Measurements from ENCODE around the gene PDZD2. TPM values are rescaled to one million over a fixed set of nuclear protein-coding genes. Genes with fewer than 3 reads are reported as not detected.
"Not testable (repeated sequence)": the region's sequence is repeated elsewhere in the genome, so short reads cannot be mapped to it uniquely, and the experiment has no call there.

The PDZD2 gene
- total RNA-seq, 1 donor from 2014 or later, result 59.4 TPM

DNA sequence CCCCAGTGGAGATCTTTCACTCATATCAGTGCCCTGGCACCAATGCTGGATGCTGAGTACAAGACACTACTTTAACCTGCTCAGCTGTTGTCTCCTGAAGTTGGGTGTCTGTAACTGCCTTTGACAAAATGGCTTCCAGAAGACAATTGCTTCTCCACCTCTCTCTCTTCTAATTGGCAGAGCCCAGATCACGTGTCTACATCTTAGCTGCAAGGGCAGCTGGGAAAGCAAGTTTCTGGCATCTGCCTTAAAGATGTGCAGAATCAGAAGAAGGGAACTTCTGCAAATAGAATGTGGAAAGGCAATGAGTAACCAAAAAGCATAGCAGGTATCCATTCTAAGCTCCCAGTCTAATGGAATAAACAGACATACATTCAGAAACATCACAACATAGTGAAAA lies 81.1 kb downstream of the PDZD2 start:
- intact Hi-C loops (cut with DNase I), result no loop called here
- no peak for DNase-seq (ENCODE audit: missing footprints)
- peak; percentile 20 for ATAC-seq

DNA sequence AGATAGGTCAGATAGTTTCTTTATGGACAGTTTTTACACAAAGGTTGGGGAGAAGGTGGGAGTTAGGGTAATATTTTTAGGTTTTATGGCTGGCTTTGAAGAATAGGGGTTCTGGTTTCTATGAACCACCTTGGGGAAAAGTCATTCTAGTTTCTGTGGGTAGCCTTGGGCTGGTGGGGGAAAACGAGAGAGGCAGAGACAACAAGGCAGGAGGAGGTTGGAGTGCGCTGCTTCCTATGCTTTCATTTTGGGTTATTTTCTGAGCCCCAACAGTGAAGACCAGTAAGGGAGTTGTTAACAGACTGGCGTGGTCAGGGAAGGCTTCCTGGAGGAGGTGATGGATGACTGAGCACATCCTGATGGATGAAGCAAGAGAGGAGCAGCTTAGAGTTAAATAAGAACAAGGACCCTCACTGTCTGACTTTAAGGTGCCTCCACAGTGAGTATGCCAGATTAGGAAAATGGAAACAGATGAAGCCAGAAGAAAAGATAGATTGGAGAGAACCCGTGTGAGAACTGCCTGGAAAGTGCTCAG lies 81.9 kb downstream of the PDZD2 start:
- DNase-seq (ENCODE audit: missing footprints) (no peak), ATAC-seq (no peak)
- intact Hi-C loops (cut with DNase I), result no loop called here

DNA sequence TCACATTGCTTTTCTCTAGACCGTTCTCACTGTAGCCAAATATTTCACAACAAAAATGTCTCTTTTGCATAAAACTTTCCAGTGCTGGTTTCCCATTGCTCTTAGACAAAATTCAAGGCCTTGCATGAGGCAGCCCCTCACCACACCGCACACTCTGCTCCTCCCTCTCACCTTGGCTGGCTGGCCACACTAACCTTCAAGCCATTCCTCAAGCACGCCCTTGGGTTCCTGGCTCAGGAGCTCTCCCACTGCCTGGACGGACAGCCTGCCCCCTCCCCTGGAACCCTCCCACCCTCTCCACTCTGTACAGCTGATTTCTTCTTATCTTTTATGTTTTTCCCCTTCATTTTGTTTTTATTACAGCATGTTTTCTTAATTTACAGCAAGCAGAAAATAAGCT lies 83.2 kb downstream of the PDZD2 start:
- ATAC-seq, result peak; percentile 30
- DNase-seq (ENCODE audit: missing footprints), result no peak
- intact Hi-C loops (cut with DNase I), result no loop called here

DNA sequence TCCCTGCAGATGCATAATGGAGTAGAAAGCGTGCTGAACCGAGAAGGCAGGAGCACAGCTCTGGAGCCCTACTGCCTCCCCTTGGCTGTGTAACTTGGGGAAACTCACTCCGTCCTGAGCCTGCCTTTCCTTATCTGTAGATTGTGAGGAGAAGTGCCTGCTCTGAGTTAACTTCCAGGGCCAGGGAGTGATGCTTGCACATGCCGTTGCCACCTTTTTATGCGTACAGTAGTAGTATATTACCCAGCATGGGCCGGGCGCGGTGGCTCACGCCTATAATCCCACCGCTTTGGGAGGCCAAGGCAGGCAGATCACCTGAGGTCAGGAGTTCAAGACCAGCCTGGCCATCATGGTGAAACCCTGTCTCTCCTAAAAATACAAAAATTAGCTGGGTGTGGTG lies 87.1 kb downstream of the PDZD2 start:
- intact Hi-C loops (cut with DNase I), result loop anchor here (5.0 kb wide), 1 partner anchor 34 kb away; no protein-coding TSS in a partner anchor
- DNase-seq (ENCODE audit: missing footprints) (no peak), ATAC-seq (no peak)

DNA sequence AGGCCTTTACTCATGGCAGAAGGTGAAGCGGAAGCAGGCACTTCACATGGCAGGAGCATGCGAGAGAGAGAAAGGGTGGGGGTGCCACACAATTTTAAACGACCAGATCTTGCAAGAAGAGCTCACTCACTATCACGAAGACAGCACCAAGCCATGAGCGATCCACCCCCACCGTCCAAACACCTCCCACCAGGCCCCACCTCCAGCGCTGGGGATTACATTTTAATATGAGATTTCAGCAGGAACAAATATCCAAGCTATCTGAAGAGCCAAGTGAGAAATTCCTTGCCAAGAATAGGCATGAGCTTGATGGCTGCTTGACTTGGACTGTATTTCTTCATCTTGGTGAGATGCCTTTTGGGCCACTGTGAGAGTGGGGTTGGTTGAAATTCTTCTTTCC lies 88.0 kb downstream of the PDZD2 start:
- DNase-seq (ENCODE audit: missing footprints), result no peak
- peak; percentile 52 for ATAC-seq
- intact Hi-C loops (cut with DNase I), result loop anchor here (5.0 kb wide), 1 partner anchor 35 kb away; no protein-coding TSS in a partner anchor

DNA sequence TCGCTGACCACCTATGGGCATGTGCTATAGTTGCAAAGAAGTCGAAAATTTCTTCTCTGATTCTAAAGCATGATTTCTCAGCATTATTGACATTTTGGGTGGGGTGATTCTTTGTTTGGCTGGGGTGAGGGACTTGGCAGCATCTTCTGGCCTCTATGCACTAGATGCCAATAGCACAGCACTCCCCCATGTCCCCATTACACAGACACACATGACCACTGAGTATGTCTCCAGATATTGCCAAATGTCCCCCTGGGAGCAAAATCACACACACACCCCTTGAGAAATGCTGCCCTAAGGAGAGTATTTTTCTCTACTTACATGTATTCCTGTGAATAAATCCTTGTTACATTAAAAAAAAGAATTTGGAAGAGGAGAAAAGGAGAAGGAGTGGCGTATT lies 89.1 kb downstream of the PDZD2 start:
- DNase-seq (ENCODE audit: missing footprints) (no peak), ATAC-seq (no peak)
- intact Hi-C loops (cut with DNase I), result loop anchor here (5.0 kb wide), 1 partner anchor 36 kb away; no protein-coding TSS in a partner anchor

DNA sequence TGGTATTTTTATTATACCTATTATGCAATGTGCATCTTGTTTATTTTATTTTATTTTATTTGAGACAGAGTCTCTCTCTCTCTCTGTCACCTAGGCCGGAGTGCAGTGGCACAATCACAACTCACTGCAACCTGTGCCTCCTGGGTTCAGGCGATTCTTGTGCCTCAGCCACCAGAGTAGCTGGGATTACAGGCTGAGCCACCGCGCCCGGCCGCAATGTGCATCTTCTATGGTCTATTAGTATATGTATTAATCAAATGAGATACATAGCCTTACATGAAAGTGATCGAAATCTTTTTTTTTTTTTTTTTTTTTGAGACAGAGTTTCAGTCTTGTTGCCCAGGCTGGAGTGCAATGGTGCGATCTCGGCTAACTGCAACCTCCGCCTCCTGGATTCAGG lies 89.9 kb downstream of the PDZD2 start:
- intact Hi-C loops (cut with DNase I), result loop anchor here (5.0 kb wide), 1 partner anchor 37 kb away; no protein-coding TSS in a partner anchor
- not testable (repeated sequence) for ATAC-seq; DNase-seq (ENCODE audit: missing footprints)

DNA sequence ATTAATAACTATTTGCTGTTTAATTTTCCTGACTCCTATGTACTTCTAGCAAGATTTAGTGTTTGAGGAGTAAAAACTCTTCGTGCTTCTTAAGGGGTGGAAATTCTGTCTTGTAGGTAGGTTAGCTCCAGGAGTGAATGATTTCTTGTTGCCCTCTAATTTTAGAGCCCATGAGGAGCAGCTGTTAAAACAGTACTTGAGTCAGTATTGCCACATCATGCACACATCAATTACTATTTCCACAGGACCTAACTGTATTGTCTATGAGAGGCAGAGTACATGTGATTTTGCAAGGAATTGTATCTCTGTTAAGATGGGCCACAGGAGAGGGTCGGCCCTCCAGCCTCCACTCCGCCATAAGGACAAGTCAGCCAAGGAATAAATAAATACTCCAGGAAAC lies 91.2 kb downstream of the PDZD2 start:
- intact Hi-C loops (cut with DNase I), result no loop called here
- ATAC-seq, result no peak
- no peak for DNase-seq (ENCODE audit: missing footprints)

DNA sequence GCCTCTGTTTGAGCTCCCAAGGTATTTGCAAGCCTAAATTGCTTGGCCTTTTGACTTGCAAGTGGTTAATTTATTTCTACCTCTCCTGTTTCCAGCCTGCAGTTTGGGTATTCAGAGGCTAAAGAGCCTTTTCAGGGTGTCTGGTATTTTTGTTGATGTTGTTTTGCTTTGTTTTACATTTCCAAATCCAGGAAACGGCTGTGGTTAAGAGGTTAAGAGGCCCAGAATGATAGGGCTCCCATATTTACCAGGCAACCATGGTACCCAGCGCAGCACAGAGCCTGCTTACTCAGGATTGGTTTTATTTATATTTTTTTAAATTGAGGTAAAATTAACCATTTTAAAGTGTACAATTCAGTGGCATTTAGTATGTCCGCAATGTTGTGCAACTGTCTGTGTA lies 92.1 kb downstream of the PDZD2 start:
- ATAC-seq, result no peak
- DNase-seq (ENCODE audit: missing footprints), result no peak
- intact Hi-C loops (cut with DNase I), result no loop called here

DNA sequence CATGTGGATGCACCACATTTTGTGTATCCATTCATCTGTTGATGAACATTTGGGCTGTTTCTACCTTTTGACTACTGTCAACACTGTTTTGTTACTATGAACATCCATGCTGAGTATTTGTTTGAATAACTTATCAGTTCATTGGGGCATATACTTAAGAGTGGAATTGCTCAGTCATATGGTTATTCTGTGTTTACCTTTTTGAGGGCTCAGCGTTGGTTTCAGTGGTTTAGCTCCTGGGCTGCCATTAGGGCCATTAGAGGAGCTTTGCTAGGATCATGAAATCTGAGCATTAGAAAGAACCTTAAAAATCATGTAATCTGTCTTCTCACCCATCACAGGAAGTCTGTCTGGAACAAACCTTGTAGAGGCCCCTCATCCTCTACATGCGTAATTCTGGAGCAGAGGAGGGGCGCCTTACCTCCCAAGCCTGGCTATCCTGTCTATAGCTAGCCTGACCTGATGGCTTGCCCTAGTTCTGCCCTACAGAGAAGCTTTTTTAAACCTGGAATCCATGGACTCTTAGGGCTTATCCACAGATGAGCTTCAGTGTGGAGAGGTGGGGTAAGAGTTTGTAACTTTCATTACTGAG lies 92.9 kb downstream of the PDZD2 start:
- DNase-seq (ENCODE audit: missing footprints) (no peak), ATAC-seq (no peak)
- intact Hi-C loops (cut with DNase I), result no loop called here

DNA sequence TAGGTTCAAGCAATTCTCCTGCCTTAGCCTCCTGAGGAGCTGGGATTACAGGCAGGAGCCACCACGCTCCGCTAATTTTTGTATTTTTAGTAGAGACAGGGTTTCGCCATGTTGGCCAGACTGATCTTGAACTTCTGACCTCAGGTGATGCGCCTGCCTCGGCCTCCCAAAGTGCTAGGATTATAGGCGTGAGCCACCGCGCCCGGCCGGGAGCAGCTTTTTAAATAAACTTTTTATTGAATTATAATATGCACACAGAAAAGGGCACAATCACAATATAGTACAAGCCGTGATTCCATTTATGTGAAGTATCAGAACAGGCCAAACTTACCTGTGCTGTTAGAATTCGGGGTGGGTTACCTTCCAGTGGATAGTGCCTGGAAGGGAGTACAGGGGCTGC lies 93.9 kb downstream of the PDZD2 start:
- intact Hi-C loops (cut with DNase I); DNase-seq (ENCODE audit: missing footprints); ATAC-seq: not testable (repeated sequence)

DNA sequence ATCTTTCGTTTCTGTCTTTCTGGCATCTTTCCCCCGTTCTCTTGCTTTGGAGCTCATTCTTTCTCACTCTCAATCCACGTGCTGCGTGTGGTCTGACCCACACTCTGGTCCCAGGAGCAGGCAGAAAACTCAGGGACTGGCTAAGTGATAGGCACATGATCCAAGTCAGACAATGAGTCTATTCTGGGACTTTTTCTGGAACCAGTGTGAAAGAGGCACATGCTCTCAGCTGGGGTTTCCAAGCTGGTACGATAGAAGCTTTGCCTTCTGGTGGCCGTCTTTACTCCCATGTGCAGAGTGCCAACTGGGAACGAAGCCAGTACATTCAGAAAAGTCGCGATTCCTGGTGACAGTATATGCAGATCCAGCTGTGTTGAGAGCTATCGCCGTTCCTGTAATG lies 94.4 kb downstream of the PDZD2 start:
- DNase-seq (ENCODE audit: missing footprints), result no peak
- intact Hi-C loops (cut with DNase I), result no loop called here

DNA sequence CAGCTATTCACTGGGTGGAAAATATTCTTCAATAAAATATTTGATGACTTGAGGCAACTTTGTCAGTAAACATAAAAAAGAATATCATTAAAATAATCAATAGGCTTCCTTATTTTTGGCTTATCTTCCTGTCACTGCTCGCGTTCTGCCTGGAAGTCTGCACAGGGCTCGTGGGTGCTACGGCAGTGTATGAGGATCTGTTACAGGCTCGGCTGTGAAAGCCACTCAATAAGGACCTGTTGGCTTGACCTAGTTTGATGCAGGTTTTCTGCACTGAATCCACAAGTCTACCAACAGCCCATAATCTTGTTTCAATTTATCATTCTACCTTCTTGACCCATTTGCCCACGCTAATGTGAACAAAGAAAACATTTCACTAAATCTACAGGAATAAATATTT lies 97.2 kb downstream of the PDZD2 start:
- intact Hi-C loops (cut with DNase I), result no loop called here
- DNase-seq (ENCODE audit: missing footprints), result no peak
- no peak for ATAC-seq

More for the DNA sequence above, 94.4 kb downstream of the PDZD2 start:
- peak; percentile 87 for ATAC-seq

DNA sequence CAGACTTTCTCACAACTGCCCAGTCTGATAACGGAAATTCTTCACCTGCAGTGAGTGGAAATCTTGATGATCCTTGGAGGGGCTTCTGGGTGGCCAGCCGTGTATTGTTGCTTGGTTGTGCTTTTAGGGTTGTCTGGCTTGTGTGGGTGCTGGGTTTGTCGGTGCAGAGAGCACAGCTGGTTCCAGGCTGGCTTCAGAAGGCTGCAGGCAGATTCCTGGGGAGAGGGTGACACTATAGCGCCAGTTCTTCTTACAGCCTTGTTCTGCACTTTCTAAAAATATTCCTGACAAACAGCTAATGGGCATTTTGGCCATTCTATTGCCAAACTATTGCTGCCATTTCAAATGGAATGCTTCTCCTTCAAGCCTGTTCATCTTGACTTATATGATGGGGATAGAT lies 99.3 kb downstream of the PDZD2 start:
- intact Hi-C loops (cut with DNase I), result no loop called here
- DNase-seq (ENCODE audit: missing footprints) (no peak), ATAC-seq (peak; percentile 48)

DNA sequence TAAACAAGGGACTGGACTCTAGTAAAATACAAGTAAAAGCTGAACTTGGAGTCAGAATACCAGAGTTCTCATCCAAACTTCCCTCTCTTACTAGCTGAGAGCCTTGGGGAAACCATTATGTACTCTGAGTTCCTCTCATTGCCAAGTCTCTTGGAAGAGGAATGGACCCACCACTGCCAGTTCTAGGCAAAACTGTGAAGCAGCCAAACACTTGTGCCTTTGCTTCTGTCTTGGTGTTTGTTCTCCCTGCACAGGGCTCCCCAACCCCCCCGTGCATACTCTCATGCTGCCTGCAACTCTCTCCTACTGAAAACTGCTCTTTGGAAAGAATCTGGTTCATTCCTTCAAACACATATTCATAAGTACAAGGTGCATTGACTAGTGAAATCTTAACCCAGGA lies 102.6 kb downstream of the PDZD2 start:
- ATAC-seq, result peak; percentile 94
- peak; percentile 77 for DNase-seq (ENCODE audit: missing footprints)

DNA sequence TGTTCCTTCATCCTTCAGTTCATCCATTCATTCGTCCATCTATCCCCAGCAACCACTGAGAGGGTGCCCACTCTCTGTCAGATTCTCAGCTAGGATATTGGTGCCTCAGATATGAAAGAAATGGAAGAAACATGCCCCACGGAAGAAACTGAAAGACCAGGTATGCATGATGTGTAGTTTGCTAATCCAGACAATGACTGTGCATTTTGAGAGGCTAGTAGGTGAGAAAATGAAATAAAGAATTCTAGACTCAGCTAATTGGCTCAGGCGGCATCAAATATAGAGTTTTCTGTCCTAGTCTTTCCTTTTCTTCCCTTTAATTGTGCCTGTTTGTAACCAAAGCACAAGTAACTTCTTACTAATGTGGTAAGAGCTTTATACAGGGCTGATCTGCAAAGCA lies 104.7 kb downstream of the PDZD2 start:
- DNase-seq (ENCODE audit: missing footprints), result no peak
- intact Hi-C loops (cut with DNase I), result no loop called here
- no peak for ATAC-seq

More for the DNA sequence above, 102.6 kb downstream of the PDZD2 start:
- intact Hi-C loops (cut with DNase I), result no loop called here

DNA sequence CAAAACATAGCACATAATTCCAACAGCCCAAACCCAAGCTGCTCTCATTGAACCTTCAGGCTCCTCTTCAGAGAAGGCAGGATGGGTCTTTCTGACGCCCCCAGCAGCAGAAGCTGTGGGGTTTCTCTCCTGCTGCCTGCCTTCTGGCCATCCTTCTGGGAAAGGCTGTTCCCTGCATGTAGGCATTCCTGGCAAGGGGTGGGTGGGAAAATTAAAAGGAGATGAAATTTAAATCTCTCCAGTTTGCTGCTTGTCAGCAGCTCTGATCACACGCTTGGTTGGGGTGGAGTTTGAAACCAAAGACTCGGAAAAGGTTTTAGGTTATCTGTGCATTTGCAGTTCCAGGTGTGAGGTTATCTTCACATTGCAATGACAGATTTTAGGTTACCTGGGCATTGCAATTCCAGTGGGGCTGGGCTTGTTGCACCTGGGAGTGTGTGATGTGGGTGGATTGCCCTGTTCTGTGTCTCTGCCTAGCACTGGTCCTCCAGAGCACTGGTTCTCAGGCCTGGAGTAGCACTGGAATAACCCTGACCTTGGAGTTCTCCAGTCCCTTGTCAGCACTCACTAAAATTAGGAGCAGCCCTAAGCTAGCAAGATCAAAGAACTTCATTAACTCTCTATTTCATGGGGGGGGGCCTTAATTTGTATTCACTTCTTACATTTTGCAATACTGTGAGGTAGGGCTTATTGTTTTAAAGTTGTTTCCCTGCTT lies 109.7 kb downstream of the PDZD2 start:
- intact Hi-C loops (cut with DNase I), result no loop called here
- DNase-seq (ENCODE audit: missing footprints) (no peak), ATAC-seq (peak; percentile 73)

DNA sequence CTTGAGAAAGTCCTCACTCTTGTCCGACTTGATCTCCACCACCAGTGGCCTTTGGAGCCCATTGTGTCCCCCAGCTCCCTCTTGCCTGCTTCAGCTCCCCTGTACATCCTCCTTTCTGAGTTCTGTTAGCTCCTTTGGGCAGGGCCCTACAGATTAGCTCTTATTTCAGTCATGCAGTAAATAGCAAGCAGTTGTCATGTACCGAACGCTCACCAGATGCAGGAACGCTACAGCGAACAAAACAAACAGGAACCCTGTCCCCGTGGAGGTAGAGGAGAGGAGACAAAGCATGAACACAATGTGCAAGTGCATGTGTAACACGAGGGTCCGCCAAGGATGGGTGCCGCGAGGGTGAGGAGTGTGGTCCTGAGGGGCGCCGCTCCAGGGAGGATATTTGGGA lies 111.3 kb downstream of the PDZD2 start:
- DNase-seq (ENCODE audit: missing footprints) (no peak), ATAC-seq (no peak)
- intact Hi-C loops (cut with DNase I), result no loop called here

DNA sequence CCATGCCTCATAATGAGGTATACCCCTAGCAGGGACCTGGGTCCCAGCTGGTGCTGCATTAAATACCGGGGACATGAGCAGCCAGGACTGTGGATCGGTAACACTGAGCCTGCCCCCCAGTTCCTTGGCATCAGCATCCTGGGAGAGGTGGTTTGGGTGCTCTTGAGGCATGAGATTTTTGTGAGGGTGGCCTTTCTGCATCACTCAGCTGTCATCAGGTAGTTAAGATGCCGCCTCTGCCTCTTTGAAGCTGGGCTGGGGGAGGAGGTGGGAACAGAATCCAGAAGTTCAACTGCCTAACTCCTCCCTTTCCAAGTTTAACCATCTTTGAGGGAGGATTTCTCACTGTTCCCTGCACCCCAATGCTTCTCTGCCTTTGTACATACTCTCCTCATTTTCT lies 112.7 kb downstream of the PDZD2 start:
- intact Hi-C loops (cut with DNase I), result no loop called here
- no peak for ATAC-seq
- no peak for DNase-seq (ENCODE audit: missing footprints)

DNA sequence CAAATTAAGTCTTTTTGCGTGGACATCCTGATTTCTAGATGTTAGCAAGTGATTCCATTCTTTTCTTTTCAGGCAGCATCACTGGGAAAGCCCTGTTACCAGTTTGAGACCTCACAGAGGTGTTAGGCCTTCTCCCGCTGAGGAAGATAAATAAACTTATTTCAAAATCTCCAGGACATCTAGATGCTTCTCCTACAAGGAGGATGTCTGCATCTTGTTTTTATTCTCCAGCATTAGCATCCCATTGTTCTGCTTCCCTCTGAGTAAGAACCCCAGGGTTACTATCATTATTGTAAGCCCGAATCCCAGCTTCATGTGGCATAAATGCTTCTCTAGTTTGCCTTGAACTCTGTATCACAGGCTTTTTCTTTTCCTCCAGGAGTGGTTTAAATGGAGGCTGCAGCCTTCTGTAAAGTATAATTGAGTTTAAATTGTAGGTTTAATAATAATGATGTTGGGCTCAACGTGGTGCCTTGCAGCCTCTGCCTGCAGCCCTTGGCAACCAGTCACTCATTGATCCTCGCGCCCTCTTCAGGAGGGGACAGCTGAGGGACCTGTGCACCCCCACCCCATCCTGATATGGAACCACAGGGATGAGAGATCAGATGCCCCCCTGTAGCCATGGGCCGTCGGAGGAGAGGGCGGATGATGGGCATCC lies 114.9 kb downstream of the PDZD2 start:
- no peak for ATAC-seq
- DNase-seq (ENCODE audit: missing footprints), result no peak
- intact Hi-C loops (cut with DNase I), result no loop called here
